HEK293 (cell line): ENCODE measurements around the gene RABAC1.

ENCODE experiments used
- CTCF ChIP-seq: fragments of 450-650 bp; formaldehyde crosslinking; IDR thresholded peaks from 2 replicates; pipeline ENCODE4 v1.5.1; 2016; ENCODE audit warnings: missing biosample characterization, missing genetic modification characterization
- ZNF114 ChIP-seq: fragments of 450-650 bp; formaldehyde crosslinking; IDR thresholded peaks from 2 replicates; pipeline ENCODE4 v1.5.0; 2017; ENCODE audit warnings: missing biosample characterization, missing genetic modification characterization
- ZNF23 ChIP-seq: fragments of 450-650 bp; formaldehyde crosslinking; IDR thresholded peaks from 2 replicates; pipeline ENCODE4 v1.5.1; 2016; ENCODE audit warnings: missing biosample characterization, missing genetic modification characterization, borderline replicate concordance
- ZNF24 ChIP-seq: fragments of 450-650 bp; formaldehyde crosslinking; IDR thresholded peaks from 2 replicates; pipeline ENCODE4 v1.5.1; 2016; ENCODE audit warnings: missing biosample characterization, missing genetic modification characterization
- ZNF692 ChIP-seq: fragments of 450-650 bp; formaldehyde crosslinking; IDR thresholded peaks from 2 replicates; pipeline ENCODE4 v1.5.1; 2016; ENCODE audit warnings: missing biosample characterization, missing genetic modification characterization
- TF ChIP-seq, protein P1 (sequence below): fragments of 450-650 bp; formaldehyde crosslinking; IDR thresholded peaks from 2 replicates; pipeline ENCODE4 v1.5.1; 2017; ENCODE audit warnings: missing biosample characterization, missing genetic modification characterization
- TF ChIP-seq, protein P2 (sequence below): fragments of 450-650 bp; formaldehyde crosslinking; IDR thresholded peaks from 2 replicates; pipeline ENCODE4 v1.5.1; 2016; ENCODE audit warnings: missing biosample characterization, missing genetic modification characterization

- TF ChIP-seq CTCF: no peak
- TF ChIP-seq, protein P1, sequence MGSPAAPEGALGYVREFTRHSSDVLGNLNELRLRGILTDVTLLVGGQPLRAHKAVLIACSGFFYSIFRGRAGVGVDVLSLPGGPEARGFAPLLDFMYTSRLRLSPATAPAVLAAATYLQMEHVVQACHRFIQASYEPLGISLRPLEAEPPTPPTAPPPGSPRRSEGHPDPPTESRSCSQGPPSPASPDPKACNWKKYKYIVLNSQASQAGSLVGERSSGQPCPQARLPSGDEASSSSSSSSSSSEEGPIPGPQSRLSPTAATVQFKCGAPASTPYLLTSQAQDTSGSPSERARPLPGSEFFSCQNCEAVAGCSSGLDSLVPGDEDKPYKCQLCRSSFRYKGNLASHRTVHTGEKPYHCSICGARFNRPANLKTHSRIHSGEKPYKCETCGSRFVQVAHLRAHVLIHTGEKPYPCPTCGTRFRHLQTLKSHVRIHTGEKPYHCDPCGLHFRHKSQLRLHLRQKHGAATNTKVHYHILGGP: no peak
- no peak for TF ChIP-seq ZNF114 (tag by site-specific recombination)
- TF ChIP-seq ZNF692 (tag by site-specific recombination): no peak
- TF ChIP-seq ZNF24 (tag by site-specific recombination): no peak
- TF ChIP-seq, protein P2, sequence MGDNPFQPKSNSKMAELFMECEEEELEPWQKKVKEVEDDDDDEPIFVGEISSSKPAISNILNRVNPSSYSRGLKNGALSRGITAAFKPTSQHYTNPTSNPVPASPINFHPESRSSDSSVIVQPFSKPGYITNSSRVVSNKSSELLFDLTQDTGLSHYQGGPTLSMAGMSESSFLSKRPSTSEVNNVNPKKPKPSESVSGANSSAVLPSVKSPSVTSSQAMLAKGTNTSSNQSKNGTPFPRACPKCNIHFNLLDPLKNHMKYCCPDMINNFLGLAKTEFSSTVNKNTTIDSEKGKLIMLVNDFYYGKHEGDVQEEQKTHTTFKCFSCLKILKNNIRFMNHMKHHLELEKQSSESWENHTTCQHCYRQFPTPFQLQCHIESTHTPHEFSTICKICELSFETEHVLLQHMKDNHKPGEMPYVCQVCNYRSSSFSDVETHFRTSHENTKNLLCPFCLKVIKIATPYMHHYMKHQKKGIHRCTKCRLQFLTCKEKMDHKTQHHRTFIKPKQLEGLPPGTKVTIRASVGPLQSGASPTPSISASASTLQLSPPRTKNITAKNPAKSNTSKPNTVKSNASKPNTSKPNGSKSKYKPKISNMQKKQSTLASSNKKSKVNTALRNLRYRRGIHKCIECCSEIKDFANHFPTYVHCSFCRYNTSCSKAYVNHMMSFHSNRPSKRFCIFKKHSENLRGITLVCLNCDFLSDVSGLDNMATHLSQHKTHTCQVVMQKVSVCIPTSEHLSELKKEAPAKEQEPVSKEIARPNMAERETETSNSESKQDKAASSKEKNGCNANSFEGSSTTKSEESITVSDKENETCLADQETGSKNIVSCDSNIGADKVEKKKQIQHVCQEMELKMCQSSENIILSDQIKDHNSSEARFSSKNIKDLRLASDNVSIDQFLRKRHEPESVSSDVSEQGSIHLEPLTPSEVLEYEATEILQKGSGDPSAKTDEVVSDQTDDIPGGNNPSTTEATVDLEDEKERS (tag by site-specific recombination): no peak
- TF ChIP-seq ZNF23 (tag by site-specific recombination): no peak
These were observed 23.2 kb downstream of the RABAC1 start for GRCh38 chr19:41935760-41936415.
